SK-N-SH (cell line): ENCODE data around the gene FFAR4. TPM values are rescaled to one million over a fixed set of nuclear protein-coding genes. Genes with fewer than 3 reads are reported as not detected.

Source experiments
- CTCF ChIA-PET: fragments of 300-600, 350-600 bp; formaldehyde crosslinking; extraction: SDS; loops from one replicate; lab custom pipeline; 2021; lab: Yijun Ruan, JAX
- POLR2A ChIA-PET: fragments of 350-600 bp; sonication (Branson Sonifier 250); formaldehyde crosslinking; extraction: SDS; loops from one replicate; lab custom pipeline; 2020; ENCODE audit warnings: antibody characterized with exemption, inconsistent platforms; lab: Yijun Ruan, JAX
- DNase-seq: peaks from one replicate; pipeline ENCODE4 v3.0.0; 2012
- H2AFZ ChIP-seq: fragments of 200-600 bp; sonication (generic); 2 replicates; pipeline ENCODE4 v1.8.1; 2016; ENCODE audit warnings: antibody characterized with exemption, mild to moderate bottlenecking, low read depth
- H3F3A ChIP-seq: fragments of 200-600 bp; sonication (generic); replicated peaks from 2 replicates; pipeline ENCODE3; 2016; ENCODE audit warnings: antibody characterized with exemption, mild to moderate bottlenecking; ENCODE audit not compliant: insufficient read depth
- H3K27ac ChIP-seq, 2 experiments: fragments of 200-500 bp in 1 of 2; fragments of 200-600 bp in 1 of 2; sonication (Bioruptor generic) in 1 of 2; sonication (generic), shearing (Covaris generic) in 1 of 2; 2 replicates each; pipeline versions ENCODE4 v1.5.1 to v1.6.1; 2014 to 2016; ENCODE audit warnings: low read depth in 2 of 2, inconsistent platforms in 1 of 2, low read length in 1 of 2, mild to moderate bottlenecking in 1 of 2, mixed read lengths in 1 of 2
- H3K27me3 ChIP-seq: fragments of 200-600 bp; sonication (generic), shearing (Covaris generic); 2 replicates; pipeline ENCODE4 v1.6.1; 2016; ENCODE audit warnings: mixed run types; ENCODE audit not compliant: insufficient read depth
- H3K36me3 ChIP-seq, 2 experiments: fragments of 200-500 bp in 1 of 2; fragments of 200-600 bp in 1 of 2; sonication (Bioruptor generic) in 1 of 2; sonication (generic) in 1 of 2; replicated peaks in 1 of 2; 2 replicates each; pipeline versions ENCODE3 to v1.5.1; 2014 to 2016; ENCODE audit warnings: low read length in 1 of 2, mild to moderate bottlenecking in 1 of 2; ENCODE audit not compliant: insufficient read depth in 2 of 2, control insufficient read depth in 1 of 2
- H3K4me1 ChIP-seq, 2 experiments: fragments of 200-500 bp in 1 of 2; fragments of 200-600 bp in 1 of 2; sonication (Bioruptor generic) in 1 of 2; sonication (generic), shearing (Covaris generic) in 1 of 2; 2 replicates each; pipeline versions ENCODE4 v1.5.1 to v1.6.1; 2014 to 2016; ENCODE audit warnings: low read depth in 1 of 2, low read length in 1 of 2, mixed run types in 1 of 2; ENCODE audit not compliant: insufficient read depth in 2 of 2, control insufficient read depth in 1 of 2
- H3K4me2 ChIP-seq: fragments of 200-600 bp; sonication (generic), shearing (Covaris generic); 2 replicates; pipeline ENCODE4 v1.6.1; 2017; ENCODE audit warnings: mixed run types
- H3K4me3 ChIP-seq, 2 experiments: fragments of 200-500 bp in 1 of 2; fragments of 200-600 bp in 1 of 2; sonication (Bioruptor generic) in 1 of 2; sonication (generic), shearing (Covaris generic) in 1 of 2; 2 replicates each; pipeline versions ENCODE4 v1.5.1 to v1.8.1; 2014 to 2016; ENCODE audit warnings: low read depth in 2 of 2, inconsistent platforms in 1 of 2, low read length in 1 of 2, mild to moderate bottlenecking in 1 of 2, mixed read lengths in 1 of 2, moderate library complexity in 1 of 2
- H3K79me2 ChIP-seq: fragments of 200-600 bp; sonication (generic); 2 replicates; pipeline ENCODE4 v1.8.1; 2017; ENCODE audit warnings: mild to moderate bottlenecking; ENCODE audit not compliant: insufficient read depth
- H3K9ac ChIP-seq: fragments of 200-600 bp; sonication (generic); 2 replicates; pipeline ENCODE4 v1.6.1; 2017; ENCODE audit warnings: mixed run types
- H3K9me2 ChIP-seq: fragments of 200-600 bp; sonication (generic); 2 replicates; pipeline ENCODE4 v1.6.1; 2017; ENCODE audit warnings: mixed run types
- H3K9me3 ChIP-seq: fragments of 200-600 bp; sonication (generic); 2 replicates; pipeline ENCODE4 v1.6.1; 2017; ENCODE audit warnings: mixed run types, mild to moderate bottlenecking, moderate library complexity
- H4K20me1 ChIP-seq: fragments of 200-600 bp; sonication (generic); 2 replicates; pipeline ENCODE4 v1.6.1; 2017; ENCODE audit warnings: mild to moderate bottlenecking, mixed run types; ENCODE audit not compliant: insufficient read depth
- FOSL2 ChIP-seq: IDR thresholded peaks from 2 replicates; pipeline ENCODE4 v1.4.0; 2012; ENCODE audit warnings: low read depth, mild to moderate bottlenecking, moderate library complexity, borderline replicate concordance
- FOXJ3 ChIP-seq: sonication (generic); formaldehyde crosslinking; IDR thresholded peaks from 2 replicates; pipeline ENCODE4 v1.5.1; 2020; ENCODE audit warnings: mild to moderate bottlenecking, missing genetic modification reagents
- JUND ChIP-seq: IDR thresholded peaks from 2 replicates; pipeline ENCODE4 v1.4.0; 2012
- MEF2A ChIP-seq: IDR thresholded peaks from 2 replicates; pipeline ENCODE4 v1.4.0; 2012; ENCODE audit warnings: low read depth, borderline replicate concordance
- NFIC ChIP-seq: IDR thresholded peaks from 2 replicates; pipeline ENCODE4 v1.4.0; 2012; ENCODE audit warnings: borderline replicate concordance
- NRF1 ChIP-seq: IDR thresholded peaks from 2 replicates; pipeline ENCODE4 v1.6.1; 2012; ENCODE audit warnings: low read depth, mild to moderate bottlenecking, low read length
- POLR2AphosphoS5 ChIP-seq: IDR thresholded peaks from 2 replicates; pipeline ENCODE4 v1.6.1; 2012; ENCODE audit warnings: low read depth, low read length
- RAD21 ChIP-seq: IDR thresholded peaks from 2 replicates; pipeline ENCODE4 v1.6.1; 2012; ENCODE audit warnings: mild to moderate bottlenecking, low read length
- RFX5 ChIP-seq: IDR thresholded peaks from 2 replicates; pipeline ENCODE4 v1.6.1; 2012; ENCODE audit warnings: mild to moderate bottlenecking, improper control_type of control experiment, low read length
- RXRA ChIP-seq: IDR thresholded peaks from 2 replicates; pipeline ENCODE4 v1.4.0; 2012; ENCODE audit warnings: low read depth, mild to moderate bottlenecking, borderline replicate concordance
- SIN3A ChIP-seq: IDR thresholded peaks from 2 replicates; pipeline ENCODE4 v1.6.1; 2012; ENCODE audit warnings: low read depth, mild to moderate bottlenecking, low read length, moderate library complexity, borderline replicate concordance
- SMC3 ChIP-seq: IDR thresholded peaks from 2 replicates; pipeline ENCODE4 v1.6.1; 2012; ENCODE audit warnings: low read depth, low read length, improper control_type of control experiment
- USF2 ChIP-seq: fragments of 150-350 bp; IDR thresholded peaks from 2 replicates; pipeline ENCODE4 v1.6.1; 2017; ENCODE audit warnings: antibody characterized with exemption, low read length, low read depth, borderline replicate concordance
- ZBTB33 ChIP-seq: IDR thresholded peaks from 2 replicates; pipeline ENCODE4 v1.4.0; 2012; ENCODE audit warnings: low read depth, borderline replicate concordance
- WGBS: methylation state at CpG from one replicate; pipeline ENCODE4 v1.1.6; 2017; ENCODE audit warnings: low lambda C conversion rate; 5-methylcytosine and 5-hydroxymethylcytosine counted together
- polyA plus RNA-seq, 3 experiments: library from polyadenylated mRNA; depleted of rRNA; stranded (reverse); fragments of >200 nt; gene quantifications; 2 replicates each; pipeline ENCODE4 v1.2.3, GENCODE V29; 2012

The FFAR4 gene
- polyA plus RNA-seq, 1 of the 3 experiments (the other 2 are of a cell fraction): not detected

GRCh38 chr10:93576888-93577287 lies 10.4 kb downstream of the FFAR4 start:
- Histone ChIP-seq H3K79me2 (no peaks in the 10 kb centered on the region), H3K4me1 (no peaks in the 10 kb centered on the region), H2AFZ (no peak overlapping the region), H4K20me1 (no peaks in the 10 kb centered on the region), H3K4me2 (no peak overlapping the region), H3K4me3 (no peak overlapping the region), H3F3A (no peaks in the 10 kb centered on the region), H3K27ac (no peak overlapping the region), H3K9ac (no peak overlapping the region), H3K27me3 (peaks cover 9% of the 10 kb centered on the region; the same call in 1 of the 2 replicates), H3K9me2 (no peaks in the 10 kb centered on the region), H3K9me3 (no peaks in the 10 kb centered on the region), H3K36me3 (no peaks in the 10 kb centered on the region)
- 39% methylated on average over 3 of the region's 3 CpGs for WGBS
- TF ChIP-seq RAD21 (no peak), POLR2AphosphoS5 (no peak)
- ChIA-PET POLR2A (no interaction called here), CTCF (interaction anchor here (1.0 kb wide), 1 partner anchor 22 kb away, joined by 3 read pairs; no protein-coding TSS in a partner anchor)
- DNase-seq: no peak

GRCh38 chr10:93577565-93577964 lies 11.1 kb downstream of the FFAR4 start:
- Histone ChIP-seq H2AFZ (no peak overlapping the region), H3K27ac (no peak overlapping the region), H3K36me3 (no peaks in the 10 kb centered on the region), H4K20me1 (no peaks in the 10 kb centered on the region), H3F3A (no peaks in the 10 kb centered on the region), H3K9ac (no peak overlapping the region), H3K27me3 (peaks cover 9% of the 10 kb centered on the region; the same call in 1 of the 2 replicates), H3K9me2 (no peaks in the 10 kb centered on the region), H3K9me3 (no peaks in the 10 kb centered on the region), H3K4me2 (no peak overlapping the region), H3K4me1 (no peaks in the 10 kb centered on the region)
- 51% methylated on average over 3 of the region's 3 CpGs for WGBS
- CTCF ChIA-PET: interaction anchor here (1.0 kb wide), 1 partner anchor 23 kb away, joined by 3 read pairs; no protein-coding TSS in a partner anchor
- POLR2A ChIA-PET: no interaction called here
- no peak for TF ChIP-seq RFX5
- TF ChIP-seq NRF1: no peak
- TF ChIP-seq ZBTB33: no peak
- TF ChIP-seq JUND: no peak
- TF ChIP-seq SIN3A: no peak
- TF ChIP-seq USF2: no peak
- TF ChIP-seq, all 33 proteins: peak for 0
- H3K79me2 ChIP-seq: no peaks in the 10 kb centered on the region
- no peak for DNase-seq
- H3K4me3 ChIP-seq: no peak overlapping the region

DNA sequence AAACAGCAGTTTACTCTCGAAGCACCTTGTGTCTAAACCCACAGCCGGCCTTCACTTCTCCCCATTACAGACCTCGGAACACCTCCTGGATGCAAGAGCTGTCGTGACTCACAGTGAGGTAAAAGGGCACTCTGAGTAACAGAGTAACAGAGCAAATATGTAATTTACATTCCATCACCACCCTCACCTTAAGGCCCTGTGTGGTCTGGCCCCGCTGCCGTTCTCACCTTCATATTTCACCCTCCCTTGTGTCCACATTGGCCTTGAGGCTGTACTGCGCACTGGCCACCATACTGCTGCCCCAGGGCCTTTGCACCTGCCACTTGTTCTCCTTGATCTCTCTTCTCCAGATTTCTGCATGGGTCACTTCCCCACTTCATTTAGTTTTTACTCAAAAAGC lies 12.6 kb downstream of the FFAR4 start:
- TF ChIP-seq JUND (no peak), RXRA (no peak), NFIC (no peak), RAD21 (no peak), FOXJ3 (no peak), SMC3 (no peak), NRF1 (no peak), FOSL2 (no peak), MEF2A (no peak), POLR2AphosphoS5 (no peak)
- Histone ChIP-seq H3K4me3 (no peak overlapping the region), H4K20me1 (no peaks in the 10 kb centered on the region), H3F3A (no peaks in the 10 kb centered on the region), H3K9me2 (no peaks in the 10 kb centered on the region), H3K9ac (no peak overlapping the region), H3K36me3 (no peaks in the 10 kb centered on the region), H3K4me2 (no peak overlapping the region), H3K4me1 (no peaks in the 10 kb centered on the region), H3K27ac (no peak overlapping the region), H3K27me3 (peaks cover 9% of the 10 kb centered on the region; the same call in 1 of the 2 replicates), H2AFZ (no peak overlapping the region), H3K9me3 (no peaks in the 10 kb centered on the region), H3K79me2 (no peaks in the 10 kb centered on the region)
- ChIA-PET POLR2A (no interaction called here), CTCF (interaction anchor here (0.8 to 1.3 kb wide), 2 partner anchors 24 to 203 kb away, joined by 3 to 5 read pairs; no protein-coding TSS in a partner anchor)
- no peak for DNase-seq
- WGBS: 32% methylated on average over 7 of the region's 7 CpGs
